IMR-90 (cell line): ENCODE results near the gene SCAMP4. TPM values are rescaled to one million over a fixed set of nuclear protein-coding genes. Genes with fewer than 3 reads are reported as not detected.

Experiments used
- ATAC-seq: fragments of 200-7000 bp; cut with Tn5 transposase; 2 replicates; pipeline ENCODE4 v1.9.1; 2020; ENCODE audit warnings: low read depth, mild to moderate bottlenecking, moderate library complexity
- BruUV-seq: library from RNA; stranded (reverse); fragments of 400-500 nt; replicated peaks from 2 replicates; lab custom pipeline; 2021; lab: Mats Ljungman, UMichigan
- CTCF ChIA-PET: fragments of 300-600 bp; formaldehyde crosslinking; extraction: SDS; loops from one replicate; lab custom pipeline; 2021; ENCODE audit warnings: antibody characterized with exemption; lab: Yijun Ruan, JAX
- POLR2A ChIA-PET: fragments of 300-600 bp; sonication (Branson Sonifier 250); formaldehyde crosslinking; loops from one replicate; lab custom pipeline; 2022; ENCODE audit warnings: antibody characterized with exemption; ENCODE audit not compliant: unreplicated experiment; lab: Charles Lee
- DNase-seq: peaks from one replicate; pipeline ENCODE4 v3.0.0; 2013
- H2AFZ ChIP-seq: replicated peaks from 2 replicates; pipeline ENCODE3; 2013; ENCODE audit warnings: low read length, mild to moderate bottlenecking; ENCODE audit not compliant: poor library complexity
- H2AK5ac ChIP-seq: 2 replicates; pipeline ENCODE4 v1.6.1; 2013; ENCODE audit warnings: low read depth, low read length, inconsistent platforms
- H2AK9ac ChIP-seq: replicated peaks from 2 replicates; pipeline ENCODE3; 2013; ENCODE audit warnings: mild to moderate bottlenecking, low read depth, low read length, moderate library complexity; ENCODE audit not compliant: poor library complexity
- H2BK120ac ChIP-seq: 2 replicates; pipeline ENCODE4 v1.6.1; 2013; ENCODE audit warnings: low read depth, low read length, inconsistent platforms
- H2BK15ac ChIP-seq: 3 replicates; pipeline ENCODE4 v1.6.1; 2013; ENCODE audit warnings: low read depth, low read length, inconsistent platforms
- H2BK20ac ChIP-seq: 2 replicates; pipeline ENCODE4 v1.6.1; 2013; ENCODE audit warnings: low read depth, mild to moderate bottlenecking, inconsistent platforms, low read length, moderate library complexity
- H2BK5ac ChIP-seq: 2 replicates; pipeline ENCODE4 v1.6.1; 2013; ENCODE audit warnings: mild to moderate bottlenecking, low read depth, low read length, inconsistent platforms; ENCODE audit not compliant: poor library complexity, severe bottlenecking
- H3K14ac ChIP-seq: replicated peaks from 2 replicates; pipeline ENCODE4 v1.6.1; 2013; ENCODE audit warnings: low read depth, low read length, inconsistent platforms
- H3K18ac ChIP-seq: 2 replicates; pipeline ENCODE4 v1.6.1; 2013; ENCODE audit warnings: low read depth, low read length, control low read depth
- H3K23ac ChIP-seq: 2 replicates; pipeline ENCODE4 v1.6.1; 2013; ENCODE audit warnings: low read depth, low read length, inconsistent platforms
- H3K27ac ChIP-seq: 2 replicates; pipeline ENCODE4 v1.5.1; 2013; ENCODE audit warnings: mild to moderate bottlenecking, control low read depth, low read length; ENCODE audit not compliant: insufficient read depth
- H3K27me3 ChIP-seq: 2 replicates; pipeline ENCODE4 v1.6.1; 2013; ENCODE audit warnings: low read length; ENCODE audit not compliant: control insufficient read depth, insufficient read depth
- H3K36me3 ChIP-seq: 2 replicates; pipeline ENCODE4 v1.6.1; 2013; ENCODE audit warnings: low read length, mixed read lengths; ENCODE audit not compliant: control insufficient read depth, insufficient read depth
- H3K4ac ChIP-seq: 2 replicates; pipeline ENCODE4 v1.6.1; 2013; ENCODE audit warnings: low read depth, low read length, inconsistent platforms
- H3K4me1 ChIP-seq: 2 replicates; pipeline ENCODE4 v1.6.1; 2013; ENCODE audit warnings: low read length, mixed read lengths; ENCODE audit not compliant: control insufficient read depth, insufficient read depth
- H3K4me2 ChIP-seq: 2 replicates; pipeline ENCODE4 v1.6.1; 2013; ENCODE audit warnings: low read depth, mild to moderate bottlenecking, control low read depth, low read length, moderate library complexity
- H3K4me3 ChIP-seq: 2 replicates; pipeline ENCODE4 v1.5.1; 2013; ENCODE audit warnings: low read depth, mild to moderate bottlenecking, control low read depth, low read length, moderate library complexity; ENCODE audit not compliant: insufficient read depth
- H3K56ac ChIP-seq: 2 replicates; pipeline ENCODE4 v1.6.1; 2013; ENCODE audit warnings: low read length, inconsistent platforms; ENCODE audit not compliant: insufficient read depth; ENCODE audit errors: extremely low read depth
- H3K79me1 ChIP-seq, 2 experiments: 2 replicates each; pipeline ENCODE4 v1.6.1; 2013; ENCODE audit warnings: low read length in 2 of 2, inconsistent platforms in 1 of 2, low read depth in 1 of 2
- H3K9ac ChIP-seq: 2 replicates; pipeline ENCODE4 v1.6.1; 2013; ENCODE audit warnings: low read depth, low read length, control low read depth
- H3K9me1 ChIP-seq: 2 replicates; pipeline ENCODE4 v1.6.1; 2013; ENCODE audit warnings: low read length, inconsistent platforms; ENCODE audit not compliant: insufficient read depth
- H3K9me3 ChIP-seq: 2 replicates; pipeline ENCODE4 v1.6.1; 2013; ENCODE audit warnings: low read length; ENCODE audit not compliant: control insufficient read depth, insufficient read depth
- H4K20me1 ChIP-seq: 2 replicates; pipeline ENCODE4 v1.6.1; 2013; ENCODE audit warnings: low read length, inconsistent platforms; ENCODE audit not compliant: insufficient read depth
- H4K5ac ChIP-seq: 2 replicates; pipeline ENCODE4 v1.6.1; 2013; ENCODE audit warnings: mild to moderate bottlenecking, low read depth, low read length, control low read depth
- H4K8ac ChIP-seq, 2 experiments: 2 replicates each; pipeline ENCODE4 v1.6.1; 2013; ENCODE audit warnings: low read depth in 2 of 2, low read length in 2 of 2, control low read depth in 1 of 2, inconsistent platforms in 1 of 2
- H4K91ac ChIP-seq: 2 replicates; pipeline ENCODE4 v1.6.1; 2013; ENCODE audit warnings: low read depth, low read length, inconsistent platforms; ENCODE audit not compliant: insufficient read depth
- ELK1 ChIP-seq: fragments of 150-350 bp; IDR thresholded peaks from 2 replicates; pipeline ENCODE4 v1.6.1; 2016; ENCODE audit warnings: low read depth, mild to moderate bottlenecking, low read length, moderate library complexity, borderline replicate concordance
- WGBS, 2 experiments: methylation state at CpG; one replicate each; pipeline versions ENCODE4 v1.1.5 to v1.1.7; 2013; ENCODE audit warnings: missing lambda C conversion rate in 2 of 2; ENCODE audit not compliant: insufficient read length in 1 of 2; ENCODE audit errors: extremely low coverage in 2 of 2; 5-methylcytosine and 5-hydroxymethylcytosine counted together
- dilution Hi-C: fragments of 300-500 bp; cut with HindIII; formaldehyde crosslinking; loops from one replicate; pipeline ENCODE4 v1.14.3; 2018; ENCODE audit warnings: low sequenced_read_pairs; ENCODE audit not compliant: unreplicated experiment
- in situ Hi-C: fragments of 300-500 bp; cut with MboI; formaldehyde crosslinking; loops from 3 replicates; pipeline ENCODE4 v1.14.3; 2019; ENCODE audit warnings: low sequenced_read_pairs, inconsistent platforms, mixed read lengths
- intact Hi-C: fragments of 100-400 bp; cut with micrococcal nuclease; formaldehyde crosslinking; loops from 2 replicates; pipeline ENCODE4 v1.10.0; 2022
- polyA plus RNA-seq, 3 experiments: library from polyadenylated mRNA; depleted of rRNA; stranded (reverse); fragments of >200 nt; gene quantifications; 2 replicates each; pipeline ENCODE4 v1.2.3, GENCODE V29; 2012; ENCODE audit warnings: low replicate concordance in 1 of 3
- total RNA-seq: library from RNA; depleted of rRNA; stranded (reverse); fragments of >200 nt; gene quantifications from 2 replicates; pipeline ENCODE4 v1.2.3, GENCODE V29; 2012

Gene SCAMP4
- total and polyA plus RNA-seq, 2 of the 4 experiments (the other 2 are of a cell fraction) = 16.1 to 28.1 TPM

GRCh38 chr19:1957562-1958248, 52.5 kb downstream of the SCAMP4 start:
- no TSS peak for BruUV-seq
- Histone ChIP-seq H3K4me1 (no peaks in the 10 kb centered on the region), H2BK5ac (no peak overlapping the region), H3K18ac (no peak overlapping the region), H3K4ac (no peak overlapping the region), H4K91ac (no peak overlapping the region), H3K23ac (no peak overlapping the region), H3K9ac (no peak overlapping the region), H3K4me3 (no peak overlapping the region), H2BK20ac (no peak overlapping the region), H2AFZ (no peak overlapping the region), H3K56ac (no peak overlapping the region), H3K9me1 (peaks cover 3% of the 10 kb centered on the region; the same call in 1 of the 2 replicates), H3K79me1 (peaks cover 8 to 71% of the 10 kb centered on the region in 2 experiments; a peak in 3 of 4 replicates), H4K5ac (no peak overlapping the region), H3K4me2 (no peak overlapping the region), H2AK9ac (no peak overlapping the region), H2AK5ac (no peak overlapping the region), H2BK120ac (no peak overlapping the region), H4K20me1 (peaks cover 88% of the 10 kb centered on the region), H3K27me3 (no peaks in the 10 kb centered on the region), H3K14ac (no peak overlapping the region), H3K27ac (no peak overlapping the region), H2BK15ac (no peak overlapping the region), H3K9me3 (no peaks in the 10 kb centered on the region), H3K36me3 (peaks cover 8% of the 10 kb centered on the region), H4K8ac (no peak overlapping the region)
- DNase-seq (no peak), ATAC-seq (no peak)
- ChIA-PET POLR2A (no interaction called here), CTCF (no interaction called here)
- in situ Hi-C loops (no loop called here), dilution Hi-C loops (no loop called here), intact Hi-C loops (no loop called here)
- no peak for TF ChIP-seq ELK1
- WGBS, 2 experiments = 98% methylated on average over 10 of the region's 40 CpGs; no CpG with 5 or more reads in 1 of the 2 experiments
